ENCODE data around the gene MYL4.

DNA sequence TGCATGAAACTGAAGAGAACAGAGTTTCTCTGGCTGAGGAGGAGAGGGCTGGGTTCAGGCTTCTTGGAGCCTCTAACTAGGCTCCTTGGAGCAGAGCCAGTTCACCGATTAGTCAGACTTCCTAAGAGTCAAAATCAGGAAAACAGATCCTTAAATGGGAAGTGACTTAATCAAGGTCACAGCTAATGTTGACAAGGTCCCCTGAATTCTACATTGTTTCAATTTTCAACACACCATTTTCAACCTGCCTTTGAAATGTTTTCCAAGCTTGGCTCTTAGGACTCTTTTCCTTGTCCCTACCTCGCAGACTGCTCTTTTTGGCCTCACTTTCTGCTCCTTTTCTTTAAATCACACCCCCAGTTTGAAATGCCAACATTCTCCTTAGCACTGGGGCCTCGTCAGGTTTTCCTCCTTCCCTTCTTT is 16.3 kb downstream of the MYL4 start:
- no peak for TF ChIP-seq GATA2 (IDR thresholded peaks at IDR 0.05; ENCODE audit: low read depth, low read length)
- TF ChIP-seq GATA3 (IDR thresholded peaks at IDR 0.05; ENCODE audit: low read depth, low read length) = no peak
